K562 (cell line): ENCODE results near the gene TBX1. TPM values are rescaled to one million over a fixed set of nuclear protein-coding genes. Genes with fewer than 3 reads are reported as not detected.

Experiments
- CBX1 ChIP-seq: sonication (generic); IDR thresholded peaks from 2 replicates; pipeline ENCODE4 v1.6.1; 2016; ENCODE audit warnings: antibody characterized with exemption, low read depth, mild to moderate bottlenecking
- CBX8 ChIP-seq: fragments of 200-600 bp; sonication (generic); IDR thresholded peaks from 2 replicates; pipeline ENCODE4 v1.6.1; 2012; ENCODE audit warnings: borderline replicate concordance, mixed run types, low read depth, mild to moderate bottlenecking, moderate library complexity, mixed read lengths, low read length, control low read depth, inconsistent platforms; ENCODE audit not compliant: poor library complexity, severe bottlenecking; ENCODE audit errors: extremely low read depth
- GTF2F1 ChIP-seq: IDR thresholded peaks from 2 replicates; pipeline ENCODE4 v1.6.1; 2011; ENCODE audit warnings: low read depth, low read length, improper control_type of control experiment
- ZBTB7A ChIP-seq: IDR thresholded peaks from 2 replicates; pipeline ENCODE4 v1.6.1; 2011; ENCODE audit warnings: low read depth, mild to moderate bottlenecking, low read length, moderate library complexity, borderline replicate concordance; ENCODE audit not compliant: control insufficient read depth
- ZNF134 ChIP-seq: fragments of 250-450 bp; sonication (Bioruptor Pico); conservative IDR thresholded peaks from 2 replicates; pipeline ENCODE4 v1.4.0; 2020
- ZNF165 ChIP-seq: fragments of 250-450 bp; sonication (Bioruptor Pico); IDR thresholded peaks from 2 replicates; pipeline ENCODE4 v1.4.0; 2020; ENCODE audit warnings: borderline replicate concordance
- ZNF232 ChIP-seq: sonication (generic); formaldehyde crosslinking; IDR thresholded peaks from 2 replicates; pipeline ENCODE4 v1.8.0; 2022; ENCODE audit warnings: mild to moderate bottlenecking, missing genetic modification reagents
- ZNF785 ChIP-seq: fragments of 250-450 bp; sonication (Bioruptor Pico); IDR thresholded peaks from 2 replicates; pipeline ENCODE4 v1.4.0; 2020; ENCODE audit warnings: mild to moderate bottlenecking
- polyA plus RNA-seq, 8 experiments: library from polyadenylated mRNA; depleted of rRNA in 4 of 8; stranded (reverse) in 5 of 8; unstranded in 3 of 8; fragments of >200 nt; fragmentation: Nextera tagmentation in 2 of 8; fragmentation: Illumina TruSeq in 1 of 8; extraction: Ambion mirVana in 2 of 8; extraction: Trizol in 1 of 8; gene quantifications; 2 replicates each; pipeline versions ENCODE4 v1.2.1 to v1.2.3, GENCODE V29; 2011 to 2014; ENCODE audit warnings: inconsistent platforms in 1 of 8, missing spikeins in 1 of 8
- total RNA-seq, 7 experiments: library from RNA; depleted of rRNA in 6 of 7; stranded (reverse); fragments of >200 nt in 6 of 7; fragmentation: Illumina TruSeq in 2 of 7; extraction: Trizol in 2 of 7; gene quantifications; 2 replicates each; pipeline versions ENCODE4 v1.2.1 to v1.2.3, GENCODE V29; 2011 to 2021; ENCODE audit warnings: low replicate concordance in 1 of 7
- TF ChIP-seq, protein P1 (sequence below): fragments of 450-650 bp; IDR thresholded peaks from 2 replicates; pipeline ENCODE4 v1.6.1; 2016; ENCODE audit warnings: antibody characterized with exemption
- TF ChIP-seq, protein P2 (sequence below): sonication (generic); formaldehyde crosslinking; IDR thresholded peaks from 2 replicates; pipeline ENCODE4 v1.8.0; 2022; ENCODE audit warnings: missing genetic modification reagents, mild to moderate bottlenecking, borderline replicate concordance
- TF ChIP-seq, protein P3 (sequence below), 2 experiments: fragments of 200-800 bp in 1 of 2; sonication (Bioruptor generic) in 1 of 2; sonication (generic) in 1 of 2; formaldehyde crosslinking in 1 of 2; IDR thresholded peaks in 1 of 2; conservative IDR thresholded peaks in 1 of 2; 2 replicates each; pipeline versions ENCODE4 v1.5.0 to v1.6.1; 2016 to 2020; ENCODE audit warnings: missing compliant biosample characterization in 1 of 2, missing genetic modification characterization in 1 of 2, missing genetic modification reagents in 1 of 2

Gene TBX1
- total and polyA plus RNA-seq, 9 of the 15 experiments (the other 6 are each of a cell fraction or from before 2014, with no cell fraction given): 0.07 to 35.0 (median 3.9) TPM

DNA sequence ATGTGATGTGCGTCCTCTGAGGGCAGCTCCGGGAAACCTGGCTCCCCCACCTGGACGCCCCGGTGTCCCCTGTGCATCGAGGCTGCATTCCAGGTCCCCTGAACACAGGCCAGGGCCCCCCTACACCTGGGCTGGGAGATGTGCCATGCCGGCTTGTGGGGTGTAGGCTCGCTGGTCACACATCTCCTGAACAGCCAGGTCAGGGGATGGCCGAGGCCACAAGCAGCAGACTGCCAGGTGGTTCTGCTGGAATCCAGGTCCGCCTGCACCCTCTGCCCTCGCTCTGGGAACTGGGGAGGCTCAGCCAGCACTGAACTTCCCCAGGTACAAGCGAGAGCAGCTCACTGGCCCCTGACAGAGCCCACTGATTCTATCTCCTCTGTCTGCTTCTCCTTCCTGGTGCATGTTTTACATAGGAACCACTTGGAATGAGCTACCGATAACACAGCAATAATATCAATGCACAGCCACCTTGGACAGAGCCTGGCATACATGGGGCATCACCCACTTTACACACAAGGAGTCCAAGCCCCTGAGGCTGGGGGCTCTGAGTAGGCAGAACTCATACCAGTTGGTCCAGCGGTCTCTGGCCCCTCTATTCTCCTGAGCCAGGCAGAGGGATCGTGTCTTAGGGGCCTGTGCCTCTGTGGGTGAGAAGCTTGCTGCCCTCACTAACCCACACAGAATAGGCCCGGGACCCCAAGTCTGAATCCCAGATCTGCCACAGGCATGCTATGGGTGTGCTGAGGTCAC is 46.8 kb downstream of the TBX1 start (continued):
- TF ChIP-seq, protein P1, sequence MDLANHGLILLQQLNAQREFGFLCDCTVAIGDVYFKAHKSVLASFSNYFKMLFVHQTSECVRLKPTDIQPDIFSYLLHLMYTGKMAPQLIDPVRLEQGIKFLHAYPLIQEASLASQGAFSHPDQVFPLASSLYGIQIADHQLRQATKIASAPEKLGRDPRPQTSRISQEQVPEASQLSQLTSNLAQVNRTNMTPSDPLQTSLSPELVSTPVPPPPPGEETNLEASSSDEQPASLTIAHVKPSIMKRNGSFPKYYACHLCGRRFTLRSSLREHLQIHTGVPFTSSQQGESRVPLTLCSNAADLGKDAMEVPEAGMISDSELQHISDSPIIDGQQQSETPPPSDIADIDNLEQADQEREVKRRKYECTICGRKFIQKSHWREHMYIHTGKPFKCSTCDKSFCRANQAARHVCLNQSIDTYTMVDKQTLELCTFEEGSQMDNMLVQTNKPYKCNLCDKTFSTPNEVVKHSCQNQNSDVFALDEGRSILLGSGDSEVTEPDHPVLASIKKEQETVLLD: no peak
- TF ChIP-seq ZNF785 (CRISPR knock-in tag) (no peak), GTF2F1 (no peak), CBX8 (no peak), CBX1 (no peak), ZNF134 (CRISPR knock-in tag) (no peak), ZNF165 (CRISPR knock-in tag) (no peak), ZNF232 (CRISPR knock-in tag) (no peak), ZBTB7A (no peak)
- TF ChIP-seq, protein P2, sequence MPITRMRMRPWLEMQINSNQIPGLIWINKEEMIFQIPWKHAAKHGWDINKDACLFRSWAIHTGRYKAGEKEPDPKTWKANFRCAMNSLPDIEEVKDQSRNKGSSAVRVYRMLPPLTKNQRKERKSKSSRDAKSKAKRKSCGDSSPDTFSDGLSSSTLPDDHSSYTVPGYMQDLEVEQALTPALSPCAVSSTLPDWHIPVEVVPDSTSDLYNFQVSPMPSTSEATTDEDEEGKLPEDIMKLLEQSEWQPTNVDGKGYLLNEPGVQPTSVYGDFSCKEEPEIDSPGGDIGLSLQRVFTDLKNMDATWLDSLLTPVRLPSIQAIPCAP (CRISPR knock-in tag): no peak
- TF ChIP-seq, protein P3, sequence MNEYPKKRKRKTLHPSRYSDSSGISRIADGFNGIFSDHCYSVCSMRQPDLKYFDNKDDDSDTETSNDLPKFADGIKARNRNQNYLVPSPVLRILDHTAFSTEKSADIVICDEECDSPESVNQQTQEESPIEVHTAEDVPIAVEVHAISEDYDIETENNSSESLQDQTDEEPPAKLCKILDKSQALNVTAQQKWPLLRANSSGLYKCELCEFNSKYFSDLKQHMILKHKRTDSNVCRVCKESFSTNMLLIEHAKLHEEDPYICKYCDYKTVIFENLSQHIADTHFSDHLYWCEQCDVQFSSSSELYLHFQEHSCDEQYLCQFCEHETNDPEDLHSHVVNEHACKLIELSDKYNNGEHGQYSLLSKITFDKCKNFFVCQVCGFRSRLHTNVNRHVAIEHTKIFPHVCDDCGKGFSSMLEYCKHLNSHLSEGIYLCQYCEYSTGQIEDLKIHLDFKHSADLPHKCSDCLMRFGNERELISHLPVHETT (CRISPR knock-in tag; conservative IDR thresholded peaks at IDR 0.05 in 1 of 2, IDR thresholded peaks at IDR 0.05 in 1 of 2): 0 out of 4 replicates have a peak, but pooled peaks of 1 of the 2 experiments have one; percentile 48
